GM21447 (cell line): ENCODE results near the gene MRPL9.
"Not testable (repeated sequence)": the region's sequence is repeated elsewhere in the genome, so short reads cannot be mapped to it uniquely, and the experiment has no call there.

Source experiments
- ATAC-seq: cut with Tn5 transposase; IDR thresholded peaks from one replicate; pipeline ENCODE4 v1.9.1; 2021; ENCODE audit not compliant: unreplicated experiment

MRPL9 gene

DNA sequence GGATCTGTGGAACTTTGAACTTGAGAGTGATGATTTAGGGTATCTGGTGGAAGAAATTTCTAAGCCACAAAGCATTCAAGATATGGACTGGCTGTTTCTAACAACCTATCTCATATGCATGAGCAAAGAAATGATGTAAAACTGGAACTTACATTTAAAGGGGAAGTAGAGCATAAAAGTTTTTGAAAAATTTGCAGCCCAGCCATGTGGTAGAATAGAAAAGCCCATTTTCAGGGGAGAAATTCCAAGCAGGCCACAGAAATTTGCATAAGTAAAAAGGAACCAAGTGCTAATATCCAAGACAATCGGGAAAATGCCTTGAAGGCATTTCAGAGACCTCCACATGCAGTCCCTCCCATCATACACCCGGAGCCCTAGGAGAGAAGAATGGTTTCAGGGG, 26.3 kb downstream of the MRPL9 start:
- no peak for ATAC-seq

DNA sequence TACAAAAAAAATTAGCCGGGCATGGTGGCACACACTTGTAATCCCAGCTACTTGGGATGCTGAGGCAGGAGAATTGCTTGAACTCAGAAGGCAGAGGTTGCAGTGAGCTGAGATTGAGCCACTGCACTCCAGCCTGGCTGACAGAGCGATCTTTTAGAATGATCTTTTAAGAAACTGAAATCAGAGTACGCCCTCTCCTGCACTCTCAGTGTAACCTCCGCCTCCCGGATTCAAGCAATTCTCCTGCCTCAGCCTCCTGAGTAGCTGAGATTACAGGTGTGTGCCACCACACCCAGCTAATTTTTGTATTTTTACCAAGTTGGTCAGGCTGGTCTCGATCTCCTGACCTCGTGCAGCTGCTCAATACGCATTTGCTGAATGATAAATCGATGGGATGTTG, 29.3 kb downstream of the MRPL9 start:
- not testable (repeated sequence) for ATAC-seq

DNA sequence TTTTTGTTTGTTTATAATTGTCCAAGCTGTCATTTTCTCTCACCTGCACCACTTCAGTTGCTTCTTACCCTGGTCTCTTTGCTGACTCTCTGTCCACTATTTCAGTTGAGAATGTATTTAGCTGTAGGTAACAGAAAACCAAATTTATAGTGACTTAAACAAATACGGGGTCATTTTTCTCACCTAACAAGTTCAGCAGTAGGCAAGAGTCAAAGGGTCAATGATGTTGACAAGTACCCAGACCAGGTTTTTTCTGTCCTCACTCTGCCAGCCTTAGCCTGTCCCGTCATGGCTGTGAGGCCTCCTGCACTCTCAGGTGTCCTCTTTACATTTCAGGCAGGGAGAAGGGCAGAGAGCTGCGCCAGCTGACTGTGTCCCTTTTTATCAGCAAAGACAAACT, 30.2 kb downstream of the MRPL9 start:
- no peak for ATAC-seq

DNA sequence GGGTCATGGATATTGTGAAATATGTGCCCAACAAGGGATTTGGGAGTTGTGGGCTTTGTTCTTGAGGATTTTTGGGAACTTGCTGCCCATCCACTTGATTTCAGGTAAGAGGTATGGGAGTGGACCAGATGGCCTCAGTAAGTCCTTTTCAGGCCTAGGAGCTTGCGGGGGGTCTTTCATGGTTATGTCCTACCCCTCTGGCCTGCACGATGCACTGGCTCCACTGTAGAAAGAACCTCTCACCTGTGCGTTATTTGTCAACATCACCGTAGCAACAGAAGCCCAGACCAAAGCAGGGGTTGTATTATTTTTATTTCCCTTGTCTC, 33.4 kb downstream of the MRPL9 start:
- no peak for ATAC-seq

DNA sequence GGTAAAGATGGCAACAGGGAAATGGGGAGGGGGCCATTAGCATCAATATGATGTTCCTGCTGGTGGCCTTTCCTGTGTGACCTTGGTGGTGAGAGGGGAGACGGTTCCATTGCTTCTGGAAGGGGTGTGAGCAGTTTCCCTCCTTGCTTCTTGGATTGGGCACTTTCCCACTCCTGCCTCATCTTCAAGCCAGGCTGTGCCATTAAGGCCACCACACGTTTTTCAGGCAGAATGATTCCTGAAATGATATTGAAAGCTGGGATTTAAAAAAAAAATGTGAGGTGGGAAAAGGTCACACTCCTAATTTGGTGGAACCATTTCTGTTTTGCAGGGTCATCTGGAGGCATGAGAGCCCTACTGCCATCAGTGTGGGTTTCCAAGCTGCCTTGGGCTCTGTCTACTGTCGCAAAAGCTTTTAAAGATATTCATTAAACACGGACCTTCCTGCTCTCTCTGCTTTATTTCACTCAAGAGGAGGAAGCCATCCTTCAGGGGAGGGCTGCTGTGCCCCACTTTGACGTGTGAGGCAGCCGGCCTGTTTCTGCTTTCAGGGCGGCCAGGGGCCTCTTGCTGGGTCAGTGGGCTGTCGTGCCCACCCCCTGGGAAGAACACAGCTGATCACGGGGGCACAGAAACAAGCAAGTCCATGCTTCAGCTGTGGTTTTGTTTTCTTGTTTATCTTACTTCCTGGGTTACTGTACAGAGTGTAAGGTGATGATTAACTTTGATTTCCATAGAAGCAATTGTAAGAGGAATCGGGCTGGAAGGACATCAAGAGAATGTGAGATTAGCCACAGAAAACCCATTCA, 33.9 kb downstream of the MRPL9 start:
- no peak for ATAC-seq

DNA sequence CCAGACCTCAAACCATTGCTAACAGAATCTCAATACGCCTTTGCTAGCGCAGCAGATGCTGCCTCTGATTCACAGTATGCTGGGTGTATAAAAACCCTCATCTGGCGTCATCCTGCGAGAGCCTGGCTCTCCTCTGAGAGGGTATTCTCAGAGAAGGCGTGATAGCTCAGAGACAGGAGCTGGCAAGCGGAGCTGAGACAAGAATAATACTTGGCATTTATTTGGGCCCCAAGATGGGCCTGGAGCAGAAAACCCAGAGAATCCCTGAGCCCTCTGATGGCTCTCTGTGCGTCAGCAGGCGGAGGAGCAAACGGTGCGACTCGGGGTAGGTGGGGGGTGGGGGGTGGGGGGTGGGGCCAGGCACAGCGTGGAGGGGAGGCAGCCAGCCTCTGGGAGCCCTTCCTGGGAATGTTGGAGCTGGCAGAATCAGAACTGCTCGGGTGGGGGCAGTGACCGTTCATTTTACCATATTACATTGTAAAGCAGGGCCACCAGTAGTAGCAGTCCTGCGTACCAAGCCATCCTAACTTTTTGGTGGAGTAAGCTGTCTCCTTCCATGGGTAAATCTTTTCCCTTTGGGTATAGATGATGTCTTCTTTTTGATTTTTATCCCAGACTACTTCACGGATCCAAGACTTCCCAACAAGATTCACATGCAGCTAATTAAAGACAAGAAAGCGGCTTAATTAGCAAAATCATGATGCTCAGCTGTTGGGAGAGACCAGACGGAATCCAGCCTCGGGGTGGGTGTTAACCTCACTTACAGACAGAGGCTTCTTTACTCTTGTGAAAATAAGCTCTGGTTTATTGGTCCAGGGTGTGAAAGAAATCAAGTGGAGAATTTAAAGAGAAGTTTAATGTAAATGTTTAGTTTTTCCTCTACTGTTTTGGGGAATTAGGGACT, 34.9 kb downstream of the MRPL9 start:
- no peak for ATAC-seq

DNA sequence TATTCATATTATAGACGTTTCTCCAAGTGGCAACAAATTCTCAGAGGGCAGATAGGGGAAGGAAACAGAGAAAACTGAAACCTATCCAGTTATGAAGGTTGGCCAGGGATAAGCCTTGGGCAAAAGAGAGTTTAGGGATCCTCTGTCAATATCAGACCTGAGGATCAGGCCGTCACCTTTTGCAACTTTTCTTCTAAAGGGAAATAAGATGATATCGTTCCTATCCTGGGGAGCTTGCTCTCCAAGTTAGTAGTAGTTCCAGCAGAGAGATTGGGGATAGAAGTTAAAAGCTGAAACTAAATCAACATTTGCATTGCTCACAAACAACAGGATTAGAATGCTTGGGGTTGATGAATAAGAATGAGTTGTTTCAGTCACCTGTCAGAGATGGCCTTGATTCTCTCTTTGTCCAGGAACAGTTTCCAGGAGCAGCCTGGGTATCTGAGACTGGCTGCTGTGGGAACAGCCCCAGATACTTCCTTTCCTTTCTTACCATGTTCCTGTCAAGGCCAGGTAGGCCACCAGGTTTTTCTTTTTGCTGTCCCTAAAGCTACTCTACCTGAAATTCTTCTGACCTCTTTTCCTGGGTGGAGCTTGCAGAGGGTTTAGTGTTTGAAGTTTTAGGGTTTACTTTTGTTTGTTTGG, 39.4 kb downstream of the MRPL9 start:
- ATAC-seq, result no peak

DNA sequence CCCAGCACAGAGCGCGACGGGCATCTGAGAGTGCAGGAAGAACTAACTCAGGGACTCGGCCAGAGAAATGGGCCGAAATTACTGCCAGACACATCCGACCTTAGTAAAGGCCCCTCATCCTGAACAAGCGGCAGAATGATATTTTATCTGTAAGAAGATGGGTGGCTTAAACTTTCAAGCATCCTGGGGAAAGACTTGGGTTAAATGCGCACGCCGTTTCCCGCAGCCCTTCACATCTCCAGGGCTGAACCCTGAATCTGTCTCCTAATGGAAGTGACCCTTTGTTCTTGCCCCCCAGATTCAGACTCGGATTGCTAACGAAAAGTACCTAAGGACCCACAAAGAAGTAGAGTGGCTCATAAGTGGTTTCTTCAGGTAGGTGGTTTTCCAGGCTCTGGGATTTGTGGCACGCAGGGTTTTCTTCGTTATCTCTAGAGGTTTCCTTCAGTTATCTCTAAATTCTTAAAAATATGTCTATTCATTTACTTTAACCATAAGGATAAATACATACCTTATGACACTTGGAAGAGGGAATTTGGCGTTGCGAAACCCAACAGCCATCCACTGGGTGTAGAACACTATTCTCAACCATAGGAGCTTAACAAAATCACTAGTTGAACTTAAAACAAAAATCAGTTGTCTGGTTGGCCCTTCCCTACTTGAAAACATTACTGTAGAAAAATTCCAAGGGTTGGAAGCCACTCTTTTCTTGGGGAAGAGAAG, 41.3 kb downstream of the MRPL9 start:
- ATAC-seq, result no peak

DNA sequence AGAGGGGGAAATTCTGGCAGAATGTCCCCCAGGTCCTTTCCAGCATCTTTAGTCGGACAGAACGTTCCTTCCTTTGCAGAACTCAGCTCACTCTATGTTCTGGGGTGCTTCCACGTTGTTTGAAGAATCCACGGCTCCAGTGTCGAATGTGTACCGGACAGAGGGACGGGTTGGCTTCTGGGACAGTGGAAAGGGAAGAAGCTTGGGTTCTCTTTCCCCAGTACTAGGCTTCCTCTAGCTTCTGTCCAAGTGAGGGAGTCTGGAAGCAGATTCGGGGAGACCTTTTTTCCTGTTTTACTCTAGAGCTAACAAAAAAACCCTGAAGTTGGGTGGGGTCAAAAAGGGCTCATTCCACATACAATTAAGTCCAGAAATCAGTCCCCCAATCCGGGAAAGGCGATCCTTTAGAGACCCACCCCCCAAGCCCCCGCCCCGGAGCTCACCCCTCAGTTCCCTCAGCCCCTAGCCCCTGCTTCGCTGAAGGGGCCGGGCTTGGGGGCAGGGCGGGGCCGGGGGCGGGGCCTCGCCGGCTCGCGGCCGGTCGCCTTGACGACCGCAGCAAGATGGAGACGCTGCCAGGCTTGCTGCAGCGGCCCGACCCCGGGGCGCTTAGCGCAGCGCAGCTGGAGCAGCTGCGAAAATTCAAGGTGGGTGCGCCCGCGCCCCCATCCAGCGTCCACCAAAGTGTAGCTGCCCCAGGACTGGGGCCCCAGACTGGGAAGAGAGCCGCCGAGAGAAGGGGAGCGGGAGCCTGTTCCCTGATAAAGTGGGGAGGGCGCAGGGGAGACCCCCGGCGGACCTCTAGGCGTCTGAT, 42.1 kb downstream of the MRPL9 start, which contains the start of gene RIIAD1:
TSS of gene RIIAD1 (plus strand) at position 549 of the 814 bp plus-strand sequence. CDS start at position 564, 15 bp downstream.
- peak; percentile 65 for ATAC-seq

DNA sequence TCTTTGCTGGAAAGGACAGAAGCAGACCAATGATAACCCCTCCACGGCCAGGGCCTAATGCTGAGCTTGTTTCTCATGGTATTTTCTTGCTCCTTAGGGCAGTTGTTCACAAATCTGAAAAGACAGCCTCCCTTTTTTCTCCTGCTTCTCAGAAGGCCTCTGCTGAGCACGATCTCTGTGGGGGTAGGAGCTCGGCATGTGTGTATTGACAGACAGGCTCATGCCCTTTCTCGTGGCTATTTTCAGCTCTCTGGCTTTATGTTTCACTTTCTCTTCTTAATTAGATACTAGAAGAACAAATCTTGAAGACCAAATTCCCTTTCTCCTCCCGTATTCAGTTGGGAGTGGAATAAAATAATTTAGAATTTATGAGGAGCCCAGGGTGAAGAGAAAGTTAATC, 42.7 kb downstream of the MRPL9 start:
- no peak for ATAC-seq

DNA sequence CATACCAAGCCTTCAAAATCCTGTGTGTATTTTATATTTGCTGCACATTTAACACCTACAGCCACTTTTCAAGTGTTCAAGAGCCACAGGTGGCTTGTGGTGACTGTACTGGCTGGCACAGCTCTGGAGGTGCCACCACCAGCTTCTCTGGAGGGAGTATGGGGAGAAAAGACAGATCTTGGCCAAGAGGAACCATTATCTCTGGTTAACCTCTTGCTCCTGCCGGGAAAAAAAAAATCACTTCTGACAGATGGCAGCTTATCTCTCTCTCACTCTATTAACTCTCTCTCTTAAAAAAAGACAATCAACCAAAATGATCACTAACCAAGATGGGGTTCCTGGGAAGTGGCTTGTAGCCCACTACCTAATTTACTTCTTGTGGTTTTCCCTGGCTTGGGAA, 43.2 kb downstream of the MRPL9 start:
- no peak for ATAC-seq

DNA sequence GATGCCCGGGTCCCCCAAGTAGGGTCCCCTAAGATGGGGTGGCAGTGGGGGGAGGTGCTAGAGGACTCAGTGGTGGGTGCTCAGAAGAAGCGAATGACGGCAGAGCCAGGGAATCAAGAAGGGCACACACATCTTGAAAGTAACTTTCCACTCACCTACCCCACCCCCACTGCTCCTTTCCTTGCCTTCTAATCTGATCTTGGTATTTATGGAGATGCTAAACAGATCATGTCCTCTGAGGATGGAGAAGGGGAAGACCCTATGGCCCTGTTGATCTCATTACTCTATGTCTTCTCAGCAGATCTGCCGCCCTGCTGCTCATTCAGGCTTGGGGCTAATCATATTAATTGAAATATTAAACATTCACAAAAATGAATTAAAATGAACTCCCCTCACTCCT, 44.6 kb downstream of the MRPL9 start:
- ATAC-seq, result no peak

DNA sequence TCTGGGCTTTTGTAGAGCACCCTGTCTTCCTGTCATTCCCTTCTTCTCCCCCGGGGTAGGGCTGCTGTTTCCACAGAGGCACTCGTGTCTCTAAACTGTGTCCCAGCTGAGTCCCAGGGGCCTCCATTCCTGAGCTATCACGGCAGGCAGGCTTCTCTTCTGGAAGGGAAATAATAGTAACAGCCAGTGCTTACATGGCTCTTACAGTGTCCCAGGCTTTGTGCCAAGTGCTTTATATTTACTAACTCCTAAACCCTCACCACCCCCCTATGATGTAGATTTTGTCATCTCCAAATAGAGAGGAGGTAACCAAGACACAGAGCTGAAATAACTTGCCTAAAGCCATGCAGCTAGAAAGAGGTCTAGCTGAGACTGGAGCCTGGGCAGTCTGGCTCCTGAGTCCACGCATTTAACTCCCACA, 45.3 kb downstream of the MRPL9 start:
- ATAC-seq, result no peak

DNA sequence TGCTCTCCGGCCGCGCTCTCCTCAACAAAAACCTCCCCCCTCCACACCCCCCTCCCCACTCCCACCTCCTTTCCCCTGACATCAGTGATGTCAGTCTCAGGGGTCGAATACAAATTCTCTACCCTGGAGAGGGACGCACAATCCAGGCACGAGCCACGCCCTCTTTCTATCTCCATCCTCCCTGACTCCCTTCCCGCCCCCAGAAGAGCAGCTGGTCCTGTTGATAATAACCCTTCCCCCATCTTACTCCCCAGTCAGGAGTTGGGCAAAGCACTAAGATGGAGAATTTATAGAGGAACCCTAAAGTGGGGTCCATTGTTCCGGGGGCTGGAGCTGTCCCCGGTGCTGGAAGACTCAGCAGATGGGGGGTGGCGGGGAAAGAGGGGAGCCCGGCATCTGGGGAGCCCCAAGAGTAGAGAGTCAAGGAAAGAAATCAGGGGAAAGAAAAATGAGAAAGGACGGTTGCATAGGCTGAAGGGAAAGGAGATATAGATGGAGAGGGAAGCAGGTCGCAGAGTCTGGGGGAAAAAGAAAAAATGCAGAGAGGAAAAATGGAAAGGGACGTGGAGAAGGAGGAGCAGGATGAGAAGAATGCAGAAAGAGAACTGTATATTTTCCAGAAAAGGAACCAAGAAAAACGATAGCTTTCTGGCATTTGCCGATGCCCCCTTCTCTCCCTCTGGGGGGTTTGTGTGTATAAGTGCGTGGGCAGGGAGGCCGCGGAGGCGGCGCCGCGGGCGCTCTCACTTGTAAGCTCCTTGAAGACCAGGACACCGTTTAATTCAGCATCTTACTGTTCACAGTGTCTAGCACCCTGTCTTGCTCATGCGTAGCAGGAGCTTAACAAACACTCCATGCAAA, 46.3 kb downstream of the MRPL9 start, which contains the start of gene CELF3:
TSS of gene CELF3 (minus strand) at position 33 of the 861 bp plus-strand sequence. CDS start 783 bp downstream, outside the sequence.
- no peak for ATAC-seq

DNA sequence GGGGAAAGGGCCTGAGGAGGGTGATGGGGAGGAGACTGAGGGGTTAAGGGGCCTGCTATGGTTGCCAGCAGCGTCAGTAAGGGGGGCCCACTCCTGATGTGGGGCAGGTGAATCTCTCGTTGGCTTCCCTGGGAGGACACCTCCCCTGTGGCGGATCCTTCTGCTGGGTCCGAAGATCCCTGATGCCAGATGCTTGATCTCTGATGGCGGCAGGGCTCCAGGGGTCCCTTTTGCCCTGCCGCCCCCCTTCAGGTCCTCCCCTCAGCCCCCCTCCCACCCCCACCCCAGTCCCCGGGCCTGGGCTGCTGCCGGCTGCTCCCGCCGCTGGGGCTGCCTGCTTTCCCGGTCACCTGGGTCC, 46.9 kb downstream of the MRPL9 start:
- ATAC-seq, result no peak

DNA sequence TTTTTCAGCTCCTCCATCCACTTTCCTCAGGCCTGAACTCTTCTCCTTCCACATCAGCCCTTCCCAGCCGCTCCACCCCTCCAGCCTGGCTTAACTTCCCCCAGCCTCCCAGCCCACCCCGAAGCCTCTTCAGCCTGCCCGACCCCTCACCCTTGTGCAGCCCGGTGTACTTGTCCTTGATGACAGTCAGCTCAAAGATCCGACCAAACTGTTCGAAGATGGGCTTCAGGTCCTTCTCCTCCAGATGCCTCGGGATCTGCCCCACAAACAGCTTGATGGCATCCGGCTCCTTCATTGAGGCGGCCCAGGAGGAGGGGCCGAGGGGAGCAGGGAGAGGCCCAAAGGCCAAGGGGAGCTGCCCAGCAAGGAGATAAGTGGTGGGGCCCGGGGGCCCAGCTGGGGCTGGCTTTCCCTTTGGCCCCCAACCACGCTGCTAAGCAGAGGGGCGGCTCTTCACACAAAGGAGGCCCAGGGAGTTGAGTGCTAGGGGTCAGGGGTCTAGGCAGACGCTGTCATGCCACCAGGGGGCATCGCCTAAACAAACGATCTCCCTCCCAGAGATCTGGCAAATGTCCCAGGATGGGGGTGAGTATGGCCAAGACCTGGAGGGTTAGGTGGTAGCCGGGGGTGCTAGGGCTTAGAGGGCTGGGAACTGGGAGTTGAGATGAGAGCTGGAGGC, 47.4 kb downstream of the MRPL9 start:
- no peak for ATAC-seq

DNA sequence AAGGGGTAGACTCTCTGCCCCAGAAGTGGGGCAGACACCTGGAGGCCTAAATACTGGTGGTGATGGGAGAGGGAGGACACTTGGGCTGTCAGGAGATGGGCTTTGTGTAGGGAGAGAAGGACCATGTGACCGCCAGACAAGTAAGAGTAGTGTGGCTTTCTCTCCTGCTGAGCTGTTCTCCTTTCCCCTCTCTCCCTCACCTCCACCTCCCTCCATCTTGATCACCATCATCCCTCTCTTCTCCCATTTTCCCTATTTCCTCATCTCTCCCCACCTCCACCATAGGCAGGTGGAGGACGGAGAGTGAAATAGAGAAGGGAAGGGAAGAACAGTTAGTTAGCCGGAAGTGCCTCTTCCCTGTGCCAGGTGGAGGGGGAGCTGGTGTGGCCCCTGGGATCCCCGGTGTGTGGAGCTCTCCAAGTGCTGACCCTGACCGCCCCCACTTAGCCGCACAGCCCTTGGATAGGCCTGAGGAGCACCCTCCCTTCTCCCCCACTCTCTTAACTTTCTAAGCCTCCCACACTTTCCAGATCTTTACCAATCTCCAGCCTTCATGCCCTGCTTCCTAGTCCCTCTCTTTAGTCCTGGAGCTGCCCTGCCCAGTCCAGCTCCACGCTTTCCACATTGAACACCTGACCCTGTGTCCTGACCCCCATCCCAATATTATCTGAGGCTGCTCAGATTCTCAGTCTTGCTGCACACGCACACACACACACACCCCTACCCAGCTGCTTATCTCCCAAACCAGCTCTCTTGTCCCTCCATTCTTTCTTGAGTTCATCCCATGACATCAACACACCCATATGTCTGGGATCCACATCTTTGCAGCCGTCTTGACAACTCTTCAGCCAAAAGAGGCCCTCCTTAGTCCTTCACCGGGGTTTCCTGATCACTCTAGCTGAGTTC, 48.2 kb downstream of the MRPL9 start:
- no peak for ATAC-seq

DNA sequence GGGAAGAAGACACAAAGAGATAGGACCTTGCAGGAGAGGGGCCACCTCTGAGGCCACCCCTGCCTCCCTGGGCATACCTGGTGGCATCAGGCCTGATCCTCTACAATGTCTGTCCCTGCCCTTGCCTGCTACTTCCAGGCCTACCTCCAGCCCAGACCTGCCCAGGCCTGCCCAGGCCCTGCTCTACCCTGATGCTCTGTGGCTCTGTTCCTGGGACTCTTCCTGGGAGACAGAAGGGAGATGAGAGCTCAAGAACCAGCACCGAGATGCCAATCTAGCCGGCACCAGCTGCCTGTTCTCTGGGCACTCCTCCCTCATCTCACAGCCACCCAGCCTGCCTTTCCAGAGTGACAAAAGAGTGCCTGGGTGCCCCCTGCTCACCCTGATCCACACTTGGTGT, 49.4 kb downstream of the MRPL9 start:
- no peak for ATAC-seq
